Inflammatory macrophage (primary cell): ENCODE results near the gene HIF3A.
"Not testable (repeated sequence)": the region's sequence is repeated elsewhere in the genome, so short reads cannot be mapped to it uniquely, and the experiment has no call there.

Experiments
- DNase-seq, 2 donors: peaks; one replicate each; pipeline ENCODE4 v3.0.0-alpha.2; 2020 to 2022

HIF3A gene

DNA sequence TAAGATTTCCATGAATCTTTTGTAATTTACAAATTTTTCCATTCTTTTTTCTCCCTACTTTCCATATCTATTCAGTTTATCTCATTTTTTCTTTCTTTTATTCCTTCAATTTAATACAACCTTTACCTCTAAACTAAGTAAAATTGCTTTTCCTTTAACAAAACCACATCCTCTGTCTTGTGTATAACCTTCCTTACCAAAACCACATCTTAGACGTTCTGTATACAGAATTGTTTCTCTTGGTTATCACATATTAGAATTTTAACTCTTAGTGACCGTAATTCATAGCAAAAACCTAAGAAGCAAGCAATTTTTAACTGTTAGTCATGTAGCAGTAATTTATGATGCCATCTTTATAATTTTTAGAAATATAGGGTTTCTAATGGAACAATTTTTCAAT, 65.1 kb downstream of the HIF3A start:
- no peak for DNase-seq

DNA sequence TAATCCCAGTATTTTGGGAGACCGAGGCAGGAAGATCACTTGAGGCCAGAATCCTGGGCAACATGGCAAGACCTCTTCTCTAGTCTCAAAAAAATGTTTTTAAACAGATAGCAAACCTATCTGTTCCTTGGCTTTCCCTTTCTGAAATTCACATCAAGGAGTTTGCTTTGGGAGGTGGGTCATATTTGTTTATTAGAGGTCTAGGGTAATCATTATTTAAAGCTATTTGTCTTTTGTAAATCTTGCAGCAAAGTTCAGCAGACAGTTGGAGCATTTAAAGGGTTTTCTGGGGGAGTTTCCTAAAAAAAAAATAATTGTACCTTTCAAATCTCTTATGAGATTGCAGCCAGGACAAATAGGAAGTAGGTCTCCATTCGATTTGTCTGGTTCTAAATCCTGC, 67.5 kb downstream of the HIF3A start:
- no peak for DNase-seq

DNA sequence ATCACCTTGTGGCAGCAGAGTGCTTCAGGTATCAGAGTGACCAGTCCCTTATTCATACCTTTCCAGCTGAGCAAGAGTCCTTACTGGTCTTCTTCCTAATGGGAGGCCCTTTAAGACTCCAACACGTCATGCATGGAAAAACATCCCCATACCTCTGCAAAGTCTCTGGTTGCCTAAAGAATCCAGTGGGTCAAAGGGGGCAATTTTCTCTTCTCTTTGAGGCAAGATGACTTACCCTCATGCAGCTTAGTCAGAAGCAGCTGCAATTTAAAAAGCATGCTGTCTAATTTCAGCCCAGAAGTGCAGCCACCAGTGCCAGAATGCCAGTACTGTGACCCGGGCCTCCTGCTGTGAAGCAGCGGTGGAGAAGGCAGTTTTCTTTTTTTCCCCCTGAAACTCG, 68.7 kb downstream of the HIF3A start:
- DNase-seq, result no peak

DNA sequence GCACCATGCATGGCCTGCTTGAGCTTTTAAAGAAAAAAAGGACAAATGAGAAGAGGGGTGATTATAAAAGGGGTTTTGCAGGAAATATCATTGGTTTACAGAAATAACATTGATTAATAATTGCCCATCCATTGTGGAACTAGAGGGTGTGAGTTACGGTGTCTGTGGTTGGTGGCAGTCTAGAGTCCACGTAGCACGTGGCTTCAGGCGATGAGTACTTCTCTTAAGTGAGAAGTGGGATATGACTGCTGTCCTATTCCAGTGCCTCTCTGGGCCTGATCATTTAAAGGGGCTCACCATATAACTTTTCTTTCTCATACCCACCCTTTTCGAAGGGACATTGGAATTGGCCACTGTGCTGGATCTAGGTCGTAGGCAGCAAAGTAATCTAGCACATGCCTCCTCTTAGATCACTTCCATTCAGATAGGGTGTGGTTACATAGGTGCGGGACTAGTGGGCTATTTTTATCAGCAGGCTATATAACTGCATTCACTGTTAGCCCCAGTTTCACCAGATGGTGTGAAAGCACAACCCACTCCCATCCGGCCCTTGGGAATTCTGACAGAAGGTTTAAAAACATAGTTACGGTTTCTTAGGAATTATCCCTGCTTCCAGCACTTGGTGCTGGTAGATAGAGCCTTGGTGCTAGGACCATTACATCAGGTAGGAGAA, 69.9 kb downstream of the HIF3A start:
- no peak for DNase-seq

DNA sequence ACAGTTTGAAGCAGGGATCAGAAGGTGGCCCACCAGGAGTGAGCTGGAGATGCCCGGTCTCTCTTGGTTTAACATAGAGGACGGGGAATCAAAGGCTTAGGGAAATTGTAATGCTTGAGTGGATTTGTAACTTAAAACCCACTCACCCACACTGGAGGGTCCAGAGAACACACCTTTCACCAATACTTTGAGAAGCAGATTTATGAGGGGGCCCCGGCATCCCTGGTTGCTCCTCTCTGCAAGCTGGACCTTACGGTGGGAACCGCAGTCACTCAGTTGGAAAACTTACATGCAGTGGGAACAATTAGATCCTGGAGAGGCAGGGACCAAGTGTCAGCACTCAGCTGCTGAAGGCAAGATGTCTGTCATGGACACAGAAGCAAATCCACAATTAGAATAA, 70.6 kb downstream of the HIF3A start:
- DNase-seq, result no peak

DNA sequence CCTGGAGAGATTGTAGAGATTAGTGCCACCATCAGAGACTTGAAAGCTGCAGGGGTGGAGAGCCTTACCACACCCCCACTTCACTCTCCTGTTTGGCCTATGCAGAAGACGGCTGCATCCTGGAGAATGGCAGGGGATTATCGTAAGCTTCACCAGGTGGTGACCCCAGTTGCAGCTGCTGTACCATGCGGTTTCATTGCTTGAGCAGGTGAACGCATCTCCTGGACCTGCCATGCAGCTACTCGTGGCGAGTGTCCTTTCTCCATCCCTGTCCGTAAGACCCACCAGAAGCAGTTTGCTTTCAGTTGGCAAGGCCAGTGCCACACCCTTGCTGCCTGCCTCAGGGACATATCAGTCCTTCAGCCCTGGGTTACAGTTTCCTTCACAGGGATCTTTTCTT, 71.3 kb downstream of the HIF3A start:
- no peak for DNase-seq

DNA sequence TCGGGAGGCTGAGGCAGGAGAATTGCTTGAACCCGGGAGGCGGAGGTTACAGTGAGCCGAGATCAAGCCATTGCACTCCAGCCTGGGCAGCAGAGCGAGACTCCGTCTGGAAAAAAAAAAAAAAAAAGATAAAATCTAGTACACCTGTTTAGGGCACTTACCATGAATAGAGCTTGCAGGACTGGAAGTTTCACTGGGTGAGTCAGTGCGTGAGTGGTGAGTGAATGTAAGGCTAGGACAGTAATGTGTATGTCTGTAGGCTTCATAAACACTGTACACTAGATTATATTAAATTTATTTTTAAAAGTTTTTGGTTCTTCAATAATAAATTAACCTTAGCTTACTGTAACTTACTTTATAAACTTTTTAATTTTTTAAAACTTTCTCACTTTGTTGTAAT, 73.0 kb downstream of the HIF3A start:
- no peak for DNase-seq

DNA sequence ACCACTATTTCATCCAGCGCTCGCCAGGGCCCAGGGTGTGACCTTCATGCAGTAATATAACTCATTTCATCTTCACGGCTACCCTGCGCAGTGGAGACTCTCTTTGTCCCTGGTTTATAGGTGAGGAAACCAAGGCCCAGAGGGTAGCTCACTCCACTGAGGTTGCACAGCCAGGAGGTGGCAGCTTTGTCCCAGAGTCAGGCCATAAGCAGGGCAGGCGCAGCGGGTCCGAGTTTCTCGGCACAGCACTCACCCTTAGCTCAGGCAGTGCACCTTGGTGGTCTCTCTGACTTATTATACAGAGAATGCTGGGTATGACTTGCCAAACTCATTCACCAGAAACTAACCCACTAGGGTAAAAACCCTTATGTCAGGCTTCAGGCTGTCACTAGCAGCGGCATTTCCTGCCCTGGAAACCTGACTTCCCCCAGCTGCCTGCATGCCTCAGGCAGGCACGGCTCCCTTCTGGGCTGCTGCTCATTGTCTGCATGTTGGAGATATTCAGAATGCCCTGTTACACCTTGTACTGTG, 74.6 kb downstream of the HIF3A start:
- no peak for DNase-seq

DNA sequence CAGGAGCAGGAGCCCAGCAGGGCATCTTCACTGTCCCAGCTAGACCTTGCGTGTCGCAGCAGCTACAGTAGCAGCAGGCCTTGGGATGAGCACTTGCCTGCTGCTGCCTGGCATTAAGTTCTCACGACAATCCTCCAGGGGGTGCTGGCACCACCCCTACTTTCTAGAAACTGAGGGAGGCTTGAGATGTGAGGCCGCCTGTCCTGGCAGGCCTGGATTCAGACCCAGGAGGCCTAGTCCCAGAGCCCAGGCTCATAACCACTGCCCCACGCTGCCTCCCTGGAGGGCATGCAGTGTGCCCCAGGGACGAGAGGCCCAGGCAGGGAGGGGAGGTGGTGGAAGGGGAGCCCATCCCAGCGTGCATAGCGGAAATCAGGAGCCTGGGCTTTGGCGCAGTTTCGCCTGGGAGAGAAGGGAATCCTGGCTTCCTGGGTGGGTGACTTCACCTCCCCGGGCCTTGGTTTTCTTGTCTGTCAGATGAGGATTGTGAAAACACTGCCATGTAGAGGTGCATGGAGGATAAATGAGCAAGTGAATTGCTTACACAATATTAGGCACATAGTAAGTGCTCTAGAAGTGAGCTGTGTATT, 76.2 kb downstream of the HIF3A start:
- DNase-seq, result no peak

DNA sequence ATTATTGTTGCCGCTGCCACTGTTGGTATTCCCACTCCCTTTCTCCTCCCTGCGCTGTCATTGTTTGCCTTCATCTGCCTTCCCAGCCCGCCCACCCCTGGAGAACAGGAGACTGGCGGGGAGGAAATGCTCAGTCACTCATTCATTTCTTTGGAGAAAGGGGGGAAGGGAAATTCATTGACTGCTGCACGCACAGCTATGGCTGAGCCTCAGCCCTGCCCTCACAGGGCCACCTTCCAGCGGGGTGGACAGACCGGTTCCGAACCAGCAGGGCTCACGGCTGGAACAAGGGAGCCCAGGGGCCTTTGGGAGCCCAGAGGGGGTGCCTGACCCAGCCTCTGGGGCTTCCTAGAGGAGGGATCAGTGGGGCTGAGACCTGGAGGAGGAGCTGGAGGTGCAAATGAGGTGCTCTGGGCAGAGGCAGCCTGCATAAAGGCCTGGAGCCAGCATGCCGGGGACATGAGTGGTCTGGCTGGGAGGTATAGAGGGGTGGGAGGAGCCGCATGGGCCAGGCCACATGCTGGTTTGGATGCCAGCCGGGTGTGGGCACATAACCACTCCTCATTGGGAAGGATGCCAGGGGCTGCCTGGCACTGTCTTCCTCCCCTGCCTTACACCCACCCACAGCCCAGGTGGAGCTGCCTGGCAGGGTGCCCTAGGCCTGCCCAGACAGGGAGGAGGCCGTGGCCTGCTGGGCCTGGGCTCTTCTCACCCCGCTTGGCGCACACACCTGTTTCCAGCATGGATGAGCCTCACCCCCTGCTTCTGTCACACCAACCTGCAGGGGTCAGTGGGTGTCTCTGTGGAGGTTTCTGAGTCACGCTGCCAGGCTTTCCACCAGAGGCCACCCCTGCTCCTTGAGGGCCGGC, 76.9 kb downstream of the HIF3A start:
- DNase-seq, result no peak

DNA sequence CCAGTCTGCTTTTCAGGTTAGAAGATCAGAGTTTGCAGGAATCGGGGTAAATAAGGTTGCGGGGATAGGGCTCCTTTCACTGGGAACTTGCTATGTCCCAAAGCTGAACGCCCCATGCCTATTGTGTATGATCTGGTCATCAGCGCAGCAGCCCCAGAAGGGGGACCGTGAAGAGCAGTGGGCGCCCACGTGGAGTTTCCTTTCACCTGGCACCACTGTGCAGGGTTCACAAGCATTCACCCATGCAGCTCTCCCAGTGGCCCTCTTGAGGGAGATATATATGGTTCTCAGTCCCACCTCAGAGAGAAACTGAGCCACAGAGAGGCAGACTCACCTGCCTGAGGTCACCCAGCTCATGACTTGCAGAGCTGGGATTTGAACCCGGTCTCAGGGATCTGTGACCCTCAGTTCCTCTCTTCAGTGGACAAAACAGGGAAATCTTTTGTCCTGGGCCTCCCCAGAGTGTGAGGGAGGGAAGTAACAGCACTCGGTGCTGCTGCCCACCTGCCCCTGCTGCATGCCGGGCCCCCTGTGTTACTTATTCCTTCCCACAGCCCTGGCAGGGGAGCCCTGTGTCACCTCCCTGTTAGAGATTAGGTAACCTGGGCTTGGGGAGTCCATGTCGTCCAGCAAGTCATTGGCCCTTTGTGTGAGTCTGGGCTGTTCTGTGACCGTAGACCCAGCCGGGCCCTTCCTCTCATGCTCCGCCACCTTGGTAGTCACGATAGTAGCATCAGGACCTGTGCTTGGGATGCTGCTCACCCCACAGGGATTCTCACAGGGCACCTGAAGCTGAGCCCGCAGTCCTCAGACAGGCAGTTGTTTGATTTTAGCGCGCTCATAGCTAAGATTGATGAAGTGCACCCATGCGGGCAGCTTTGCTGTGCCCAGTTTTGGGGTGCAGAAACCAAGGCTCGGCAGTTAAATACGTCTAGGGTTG, 78.0 kb downstream of the HIF3A start:
- no peak for DNase-seq

DNA sequence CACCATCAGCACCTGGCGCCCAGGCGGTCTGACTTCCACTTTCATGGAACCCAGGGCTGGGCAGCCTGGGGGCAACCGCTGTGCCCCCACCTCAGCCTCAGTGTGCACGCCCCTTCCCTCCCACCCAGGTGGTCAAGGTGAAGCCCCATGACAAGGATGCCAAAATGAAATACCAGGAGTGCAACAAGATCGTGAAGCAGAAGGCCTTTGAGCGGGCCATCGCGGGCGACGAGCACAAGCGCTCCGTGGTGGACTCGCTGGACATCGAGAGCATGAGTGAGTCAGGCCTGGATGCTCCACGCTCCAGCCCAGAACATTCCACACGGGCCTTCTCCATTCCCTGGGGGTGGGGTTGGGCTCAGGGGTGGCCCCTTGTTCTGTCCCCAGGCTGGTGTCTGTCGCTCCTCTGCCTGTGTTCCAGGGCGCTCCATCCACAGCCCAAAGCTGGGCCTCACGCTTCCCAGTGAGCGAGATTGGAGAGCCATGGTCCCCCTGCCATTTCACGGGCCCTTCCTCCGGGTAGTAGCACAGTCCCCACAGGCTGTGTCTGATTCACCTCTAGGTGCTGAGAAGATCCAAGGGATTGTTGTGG, 78.7 kb downstream of the HIF3A start:
- not testable (repeated sequence) for DNase-seq

DNA sequence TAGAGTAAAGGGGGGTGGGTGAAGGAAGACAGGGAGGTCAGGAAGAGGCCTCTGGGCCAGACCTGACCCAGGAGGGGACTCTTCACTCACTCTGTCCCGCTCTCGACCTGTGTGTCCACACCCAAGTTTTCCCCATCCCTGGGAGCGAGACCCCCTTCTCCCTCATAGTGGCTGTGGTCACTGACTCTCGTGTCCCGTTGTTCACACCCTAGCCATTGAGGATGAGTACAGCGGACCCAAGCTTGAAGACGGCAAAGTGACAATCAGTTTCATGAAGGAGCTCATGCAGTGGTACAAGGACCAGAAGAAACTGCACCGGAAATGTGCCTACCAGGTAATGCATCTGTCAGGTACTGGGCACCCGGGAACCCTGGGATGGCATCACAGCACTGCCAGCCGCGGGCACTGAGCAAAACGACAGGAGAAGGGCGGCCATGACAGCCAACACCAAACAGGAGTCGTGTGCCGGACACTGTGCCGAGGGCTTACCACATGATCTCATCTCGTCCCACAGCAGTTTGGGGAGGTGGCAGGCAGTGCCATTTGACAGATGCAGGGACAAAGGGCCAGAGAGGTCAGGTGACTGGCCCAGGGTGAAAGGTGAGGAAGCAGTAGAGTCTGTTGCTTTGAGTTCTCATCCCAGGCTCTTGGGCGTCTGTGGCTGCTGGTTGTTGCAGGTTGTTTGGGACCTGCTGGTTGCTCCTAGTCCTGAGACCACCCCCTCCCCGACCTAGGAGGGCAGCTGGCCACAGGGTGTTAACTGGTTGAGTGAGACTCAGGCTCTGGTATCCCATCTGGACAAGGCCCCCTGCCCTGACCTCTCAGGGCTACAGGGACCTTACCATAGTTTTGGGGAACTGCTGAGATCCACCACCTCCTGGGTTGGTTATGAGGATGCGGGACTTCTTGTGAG, 79.7 kb downstream of the HIF3A start:
- no peak for DNase-seq

DNA sequence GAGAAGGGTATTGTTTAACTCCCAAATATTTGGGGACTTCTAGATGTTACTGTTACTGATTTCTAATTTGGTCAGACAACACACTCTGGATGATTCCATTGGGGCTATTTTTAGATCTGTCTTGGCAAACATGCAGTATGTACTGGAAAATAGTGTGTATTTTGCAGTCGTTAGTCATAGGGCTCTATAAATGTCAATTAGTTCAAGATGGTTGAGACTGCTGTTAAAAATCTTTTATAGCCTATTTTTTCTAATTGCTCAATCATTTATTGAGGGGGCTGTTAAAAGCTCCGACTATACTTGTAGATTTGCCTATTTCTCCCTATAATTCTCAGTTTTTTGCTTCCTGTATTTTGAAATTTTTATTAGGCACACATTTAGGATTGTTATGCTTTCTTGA, 81.4 kb downstream of the HIF3A start:
- no peak for DNase-seq

DNA sequence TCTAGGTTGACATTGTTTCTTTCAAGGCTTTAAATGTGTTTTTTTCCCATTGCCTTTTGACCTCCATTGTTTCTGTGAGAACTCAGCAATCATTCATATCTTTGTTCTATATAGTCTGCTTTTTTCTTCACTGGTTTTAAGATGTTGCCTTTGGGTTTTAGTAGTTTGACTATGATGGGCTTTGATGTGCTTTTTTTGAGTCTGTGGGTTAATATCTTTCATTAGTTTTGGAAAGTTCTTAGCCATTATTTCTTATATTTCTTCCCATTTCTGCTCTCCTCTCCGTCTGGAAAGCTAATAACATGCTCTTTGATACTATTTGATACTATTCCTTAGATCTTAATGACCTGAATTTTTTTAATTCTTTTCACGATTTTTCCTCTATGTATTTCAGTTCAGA, 83.8 kb downstream of the HIF3A start:
- no peak for DNase-seq

DNA sequence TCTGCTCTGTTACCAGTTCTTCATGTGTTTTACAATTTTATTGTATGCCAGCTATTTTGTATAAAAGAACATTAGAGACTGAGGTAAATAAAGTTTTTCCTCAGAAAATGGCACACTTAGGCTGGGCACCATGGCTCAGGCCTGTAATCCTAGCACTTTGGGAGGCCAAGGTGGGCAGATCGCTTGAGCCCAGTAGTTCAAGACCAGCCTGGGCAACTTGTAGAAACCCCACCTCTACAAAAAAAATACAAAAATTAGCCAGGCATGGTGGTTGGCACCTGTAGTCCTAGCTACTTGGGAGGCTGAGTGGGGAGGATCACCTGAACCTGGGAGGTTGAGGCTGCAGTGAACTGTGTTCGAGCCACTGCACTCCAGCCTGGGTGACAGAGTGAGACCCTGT, 84.5 kb downstream of the HIF3A start:
- DNase-seq, result no peak

DNA sequence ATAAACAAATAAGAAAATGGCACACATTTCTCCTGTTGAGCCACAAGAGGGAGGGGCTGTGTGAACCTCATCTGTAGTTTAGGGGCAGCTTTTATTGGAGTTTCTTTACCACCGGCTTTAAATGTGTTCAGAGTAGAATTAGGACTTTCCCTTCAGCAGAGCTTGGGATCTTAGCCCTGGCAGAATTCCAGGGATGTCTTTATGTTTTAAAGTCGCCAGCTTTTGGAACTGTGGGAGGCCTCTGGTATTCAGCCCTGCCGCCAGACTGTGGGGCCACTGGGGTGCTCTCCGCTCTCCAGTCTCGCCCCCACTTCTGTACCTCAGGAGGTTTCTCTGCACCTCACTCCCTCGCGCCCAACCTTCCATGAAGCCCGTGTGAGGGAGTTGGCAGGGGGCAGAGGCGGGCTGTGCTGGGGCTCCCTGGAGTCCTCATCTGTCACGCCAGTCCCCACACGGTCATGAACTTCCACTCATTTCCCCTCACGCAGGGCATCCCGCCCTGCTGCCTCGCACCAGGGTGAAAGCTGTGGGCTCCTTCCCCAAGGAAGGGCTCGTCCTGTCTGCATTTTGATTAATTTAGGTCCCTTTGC, 85.0 kb downstream of the HIF3A start:
- no peak for DNase-seq

DNA sequence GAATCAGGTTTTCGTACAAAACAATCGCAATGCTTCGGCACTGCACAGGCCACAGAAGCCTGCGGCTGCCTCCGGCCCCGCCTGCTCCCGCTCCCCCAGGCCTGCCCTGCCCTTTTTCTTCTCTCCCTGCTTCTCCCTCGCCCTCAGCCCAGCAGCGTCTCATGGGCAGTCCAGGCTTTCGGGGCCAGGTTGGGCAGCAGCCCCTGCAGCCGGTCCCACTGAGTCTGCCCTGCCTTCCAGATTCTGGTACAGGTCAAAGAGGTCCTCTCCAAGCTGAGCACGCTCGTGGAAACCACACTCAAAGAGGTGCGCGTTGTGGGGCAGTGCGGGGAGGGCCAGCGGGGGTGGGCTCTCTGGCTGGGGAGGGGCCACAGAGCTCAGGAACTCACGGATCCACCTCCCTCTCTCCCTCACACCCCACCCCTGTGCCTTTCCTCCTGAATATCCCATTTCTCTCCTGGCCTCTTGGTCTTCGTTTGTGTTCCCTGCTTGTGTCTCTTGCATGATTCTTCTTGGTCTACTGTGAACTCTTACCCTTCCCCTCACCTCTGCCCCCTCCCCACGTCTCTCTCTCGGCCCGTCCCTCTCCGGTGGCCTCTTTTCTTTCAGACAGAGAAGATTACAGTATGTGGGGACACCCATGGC, 86.5 kb downstream of the HIF3A start:
- no peak for DNase-seq

DNA sequence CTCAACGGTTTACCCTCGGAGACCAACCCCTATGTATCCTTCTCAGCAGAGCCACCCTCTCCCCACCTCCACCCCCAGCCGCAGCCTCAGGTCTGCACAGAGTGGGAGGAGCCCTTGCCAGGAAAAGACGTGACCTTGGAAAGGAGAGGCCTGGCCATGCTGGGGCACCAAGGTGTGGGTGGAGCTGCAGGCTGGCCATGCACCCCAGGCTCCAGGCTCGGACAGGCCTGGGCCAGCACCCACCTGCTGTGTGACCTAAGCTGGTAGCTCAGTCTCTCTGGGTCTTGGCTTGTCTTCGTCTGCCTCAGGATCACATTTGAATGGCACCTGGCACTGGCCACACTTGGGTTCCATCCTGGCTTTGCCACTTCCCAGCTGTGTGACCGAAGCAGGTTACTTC, 87.0 kb downstream of the HIF3A start:
- DNase-seq, result no peak

DNA sequence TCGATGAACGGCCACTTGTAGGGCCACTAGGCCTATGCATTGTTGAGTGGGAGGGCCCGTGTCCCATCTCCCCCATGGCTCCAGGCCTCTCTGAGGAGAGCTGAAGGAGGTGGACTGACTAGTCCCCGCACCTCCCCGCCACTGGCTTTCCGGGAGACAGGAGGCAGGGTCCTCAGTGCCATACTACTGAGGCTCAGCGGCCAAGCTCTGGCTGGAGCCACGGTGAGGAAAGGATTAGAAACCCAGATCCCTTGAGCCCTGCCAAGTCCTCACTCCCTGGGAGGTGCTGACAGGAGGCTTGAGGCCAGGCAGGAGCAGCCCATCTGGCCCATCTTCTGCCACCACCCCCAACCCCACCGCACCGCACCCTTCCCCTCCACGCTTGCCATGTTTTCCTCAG, 87.6 kb downstream of the HIF3A start:
- DNase-seq, result no peak
